Measurements from ENCODE around the gene GTF2H1.

Gene GTF2H1

DNA sequence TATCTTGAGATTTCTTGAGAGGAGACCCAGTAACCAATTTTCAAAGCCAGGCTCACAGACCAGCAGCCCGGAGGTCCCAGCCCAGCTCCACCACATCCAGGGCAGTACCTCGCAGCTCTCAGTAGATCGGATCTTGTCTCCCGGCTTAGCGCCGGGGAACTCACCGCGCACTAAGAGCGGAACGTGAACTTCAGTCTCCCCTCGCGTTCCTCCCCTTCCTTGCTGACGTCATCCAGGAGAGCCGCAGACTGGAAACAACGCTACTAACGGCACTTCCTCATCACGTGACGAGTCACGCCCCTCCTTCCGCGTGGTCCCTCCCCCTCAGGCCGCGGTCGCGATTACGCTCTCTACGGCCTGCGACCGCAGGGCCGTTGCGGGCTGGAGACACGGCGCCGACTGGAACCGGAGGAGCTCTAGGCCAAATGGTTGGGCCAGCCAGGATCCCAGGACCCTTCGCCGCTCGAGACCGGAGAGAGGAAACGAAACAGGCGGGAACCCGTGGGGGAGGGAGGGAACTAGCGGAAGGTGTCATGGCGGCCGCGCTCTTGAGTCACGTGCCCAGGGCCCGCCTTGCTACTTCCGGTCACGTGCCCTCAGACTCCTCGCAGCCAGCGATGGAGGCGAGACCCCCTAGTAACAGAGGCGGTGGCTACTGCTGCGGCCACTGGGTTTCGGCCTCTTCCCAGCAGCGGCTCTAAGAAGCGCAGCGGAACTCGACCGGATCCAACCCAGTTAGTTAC is at the start of gene GTF2H1, which contains the start of gene HPS5:
Gene GTF2H1 (plus strand): TSS at position 599 of the 743 bp plus-strand sequence. CDS start 10,508 bp downstream, outside the sequence.
Gene HPS5 (minus strand): TSS at position 172 of the 743 bp plus-strand sequence. CDS start 4,282 bp downstream, outside the sequence.
- peak; percentile 96 for DNase-seq (ENCODE audit: low spot score)

DNA sequence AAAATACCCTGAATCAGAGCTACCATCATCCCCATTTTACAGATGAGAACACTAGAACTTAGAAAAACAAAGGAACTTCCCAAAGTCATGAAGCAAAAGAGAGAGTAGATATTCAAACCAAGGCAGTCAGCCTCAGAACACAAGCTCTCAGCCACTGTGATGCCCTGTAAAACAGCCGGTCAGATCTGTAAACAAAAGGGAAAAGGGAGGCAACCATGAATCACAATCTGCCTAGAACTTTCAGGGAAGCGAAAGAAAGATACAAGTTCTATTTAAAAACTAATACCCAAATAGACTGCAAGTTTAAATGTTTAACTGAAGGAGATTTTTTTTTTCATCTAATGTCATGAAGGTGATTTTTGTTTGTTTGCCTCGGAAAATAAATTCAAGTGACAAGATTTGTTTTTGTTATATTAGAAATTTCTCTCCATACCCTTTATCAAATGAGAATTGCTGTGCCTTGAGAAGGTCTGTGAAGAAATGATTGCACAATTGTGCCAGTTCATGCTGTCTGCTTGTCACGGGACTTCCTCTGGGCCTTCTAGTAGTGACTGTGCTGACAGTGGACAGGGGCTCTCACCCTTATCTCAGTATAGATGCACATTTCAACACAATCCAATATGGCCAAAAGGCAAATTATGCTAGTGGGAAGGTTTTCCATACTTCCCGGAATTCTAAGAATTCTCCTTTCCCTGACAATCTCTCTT is 44.6 kb upstream of the GTF2H1 start:
- DNase-seq (ENCODE audit: low spot score), result no peak

- DNase-seq (ENCODE audit: low spot score), result no peak
Observed at GRCh38 chr11:18280438-18281045, 41.8 kb upstream of the GTF2H1 start.

GRCh38 chr11:18282626-18283025 is 39.7 kb upstream of the GTF2H1 start:
- DNase-seq (ENCODE audit: low spot score), result no peak

GRCh38 chr11:18285841-18286240 is 36.5 kb upstream of the GTF2H1 start:
- no peak for DNase-seq (ENCODE audit: low spot score)

DNA sequence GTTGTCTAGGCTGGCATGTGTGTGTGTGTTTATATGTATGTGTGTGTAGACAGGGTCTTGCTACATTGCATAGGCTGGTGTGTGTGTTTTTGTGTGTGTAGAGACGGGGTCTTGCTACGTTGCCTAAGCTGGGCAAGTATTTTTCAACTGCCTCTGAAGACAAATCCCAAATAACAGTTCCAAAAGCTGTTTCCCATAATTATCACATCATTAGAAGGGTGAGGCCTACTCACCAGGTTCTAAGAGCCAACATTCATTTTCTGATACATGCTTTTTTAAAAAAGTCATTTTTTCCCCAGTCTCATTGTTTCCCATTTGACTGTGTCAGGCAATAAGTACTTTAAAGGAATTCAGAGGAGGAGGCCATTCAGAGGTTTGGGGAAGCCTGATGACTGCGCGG is 33.5 kb upstream of the GTF2H1 start:
- no peak for DNase-seq (ENCODE audit: low spot score)

DNA sequence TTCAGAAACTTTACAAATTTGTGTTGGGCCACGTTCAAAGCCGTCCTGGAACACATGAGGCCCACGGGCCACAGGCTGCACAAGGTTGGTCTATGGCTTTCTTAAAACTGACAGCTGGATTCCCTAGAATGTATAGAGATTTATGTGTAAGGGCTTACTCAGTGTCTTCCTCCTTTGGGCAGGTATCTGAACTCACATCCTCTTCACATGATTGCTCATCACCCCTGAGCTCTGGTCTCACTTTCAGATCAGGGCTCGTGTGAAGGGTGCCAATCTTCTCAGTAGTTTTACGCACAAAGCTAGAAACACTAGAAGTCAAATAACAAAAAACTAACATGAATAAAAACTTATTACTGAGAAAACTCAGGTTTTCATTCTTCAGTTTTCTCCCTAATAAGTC is 27.5 kb upstream of the GTF2H1 start:
- no peak for DNase-seq (ENCODE audit: low spot score)

- DNase-seq (ENCODE audit: low spot score), result no peak
Observed at GRCh38 chr11:18295316-18295715, 27.1 kb upstream of the GTF2H1 start.

- no peak for DNase-seq (ENCODE audit: low spot score)
Observed at GRCh38 chr11:18299721-18300120, 22.6 kb upstream of the GTF2H1 start.

DNA sequence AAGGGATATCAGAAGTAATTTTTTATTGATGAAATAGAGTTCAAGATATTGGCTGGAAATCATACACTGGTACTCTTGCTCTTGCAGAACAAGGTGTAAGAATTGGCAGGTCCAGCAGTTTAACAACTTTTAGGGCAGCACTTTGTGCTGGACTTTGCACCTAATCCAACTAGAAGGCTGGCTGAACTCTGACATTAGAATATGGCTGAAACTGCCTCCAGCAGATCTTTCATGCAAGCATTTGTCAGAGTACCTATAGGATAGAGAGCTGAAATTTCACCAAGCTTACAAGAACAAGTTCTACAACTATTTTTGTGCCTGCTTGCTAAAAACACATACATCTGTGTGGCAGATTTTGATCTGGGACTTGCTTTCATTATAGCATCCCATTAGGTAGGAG is 17.6 kb upstream of the GTF2H1 start:
- DNase-seq (ENCODE audit: low spot score), result no peak

DNA sequence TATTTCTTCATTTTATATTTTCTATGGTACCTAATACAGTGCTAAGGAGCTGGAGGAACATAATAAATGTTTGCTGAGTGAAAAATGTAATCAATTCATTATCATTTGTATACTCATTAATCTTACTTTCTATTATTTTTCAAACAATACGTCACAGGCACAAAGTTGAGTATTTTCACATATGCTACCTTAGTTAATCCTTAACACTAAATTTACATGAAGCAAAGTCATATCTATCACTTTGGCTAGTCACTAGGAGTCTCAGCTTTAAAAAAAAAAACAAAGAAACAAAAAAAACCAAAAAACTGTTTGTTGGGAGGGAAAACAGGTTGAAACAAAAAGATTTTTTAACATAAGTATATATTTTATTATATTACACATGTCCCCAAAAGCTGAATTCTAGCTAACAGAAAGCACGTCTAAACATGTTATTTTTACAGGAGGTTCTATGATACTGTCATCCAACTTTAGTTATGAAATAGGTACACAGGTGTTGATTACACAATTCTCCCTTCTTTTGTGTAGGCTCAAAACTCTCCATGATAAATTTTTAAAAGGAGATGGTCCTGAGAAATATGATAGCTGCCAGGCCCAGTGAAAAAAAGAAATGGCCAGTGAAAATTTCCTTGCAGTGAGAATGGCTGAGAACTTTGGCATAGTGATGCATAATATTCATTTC is 14.8 kb upstream of the GTF2H1 start:
- DNase-seq (ENCODE audit: low spot score), result no peak

DNA sequence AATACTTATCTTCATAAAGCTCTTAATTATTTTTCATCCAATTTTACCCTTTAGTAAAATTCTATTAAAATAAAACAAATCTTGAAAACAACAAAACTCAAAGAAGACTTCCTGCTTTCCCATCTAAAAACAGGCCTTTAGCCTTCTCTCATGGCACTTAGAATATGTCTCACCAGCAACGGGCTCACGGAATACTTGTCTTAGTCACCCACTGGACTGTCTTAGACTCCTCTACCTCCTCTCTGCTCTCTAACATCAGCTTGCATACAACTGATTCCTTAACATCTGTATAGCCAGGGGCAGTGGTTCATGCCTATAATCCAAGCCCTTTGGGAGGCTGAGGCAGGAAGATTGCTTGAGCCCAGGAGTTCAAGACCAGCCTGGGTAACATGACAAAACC is 14.1 kb upstream of the GTF2H1 start:
- DNase-seq (ENCODE audit: low spot score), result no peak

GRCh38 chr11:18309691-18310090 is 12.7 kb upstream of the GTF2H1 start:
- no peak for DNase-seq (ENCODE audit: low spot score)

GRCh38 chr11:18310800-18311340 is 11.5 kb upstream of the GTF2H1 start:
- no peak for DNase-seq (ENCODE audit: low spot score)

DNA sequence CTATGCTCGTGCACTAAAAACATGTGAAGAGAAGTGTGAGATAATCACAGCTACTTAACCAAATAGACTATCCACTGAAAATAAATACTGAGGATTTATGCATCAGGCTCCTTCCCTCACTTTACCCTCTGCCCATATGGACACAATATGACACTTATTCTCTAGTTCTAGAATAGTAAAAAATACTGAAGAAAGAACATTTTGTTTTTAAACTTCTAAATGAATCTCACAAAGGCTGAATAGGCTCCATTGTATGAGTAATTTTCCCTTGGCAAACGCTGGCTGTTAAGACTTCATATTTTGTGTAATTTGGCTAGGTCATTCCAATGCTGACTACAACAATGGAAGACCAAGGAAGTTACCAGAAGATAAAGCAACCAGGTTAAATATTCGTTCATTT is 10.4 kb upstream of the GTF2H1 start:
- no peak for DNase-seq (ENCODE audit: low spot score)

- no peak for DNase-seq (ENCODE audit: low spot score)
Observed at GRCh38 chr11:18312663-18313420, 9.5 kb upstream of the GTF2H1 start.

DNA sequence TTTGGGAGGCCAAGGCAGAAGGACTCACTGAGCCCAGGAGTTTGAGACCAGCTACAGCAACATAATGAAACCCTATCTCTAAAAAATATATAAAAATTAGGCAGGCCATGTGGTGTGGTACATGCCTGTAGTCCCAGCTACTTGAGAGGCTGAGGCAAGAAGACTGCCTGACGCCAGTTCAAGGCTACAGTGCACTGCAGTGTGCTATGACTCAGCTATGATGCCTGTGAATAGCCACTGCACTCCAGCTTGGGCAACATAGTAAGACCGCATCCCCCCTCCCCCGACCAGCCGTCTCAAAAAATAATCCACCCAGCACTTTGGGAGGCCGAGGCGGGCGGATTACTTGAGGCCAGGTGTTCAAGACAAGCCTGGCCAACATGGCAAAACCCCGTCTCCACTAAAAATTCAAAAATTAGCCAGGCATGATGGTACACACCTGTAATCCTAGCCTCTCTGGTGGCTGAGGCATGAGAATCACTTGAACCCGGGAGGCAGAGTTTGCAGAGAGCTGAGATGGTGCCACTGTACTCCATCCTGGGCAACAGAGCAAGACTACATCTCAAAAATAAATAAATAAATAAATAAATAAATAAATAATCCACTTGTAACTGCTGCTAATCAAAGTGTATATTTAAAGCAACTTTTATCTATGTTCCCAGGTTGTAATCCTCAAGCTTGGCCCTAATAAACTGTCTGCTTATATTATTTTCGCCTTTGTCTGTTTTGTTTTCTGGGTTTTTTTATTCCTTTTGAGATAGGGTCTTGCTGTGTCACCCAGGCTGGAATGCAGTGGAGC is 8.2 kb upstream of the GTF2H1 start:
- DNase-seq (ENCODE audit: low spot score), result no peak

- no peak for DNase-seq (ENCODE audit: low spot score)
Observed at GRCh38 chr11:18314784-18315523, 7.4 kb upstream of the GTF2H1 start.

- no peak for DNase-seq (ENCODE audit: low spot score)
Observed at GRCh38 chr11:18315893-18316292, 6.5 kb upstream of the GTF2H1 start.

- no peak for DNase-seq (ENCODE audit: low spot score)
Observed at GRCh38 chr11:18317551-18317950, 4.8 kb upstream of the GTF2H1 start.
